AG09309 (cell line): ENCODE results near the gene HDAC7.

Source experiments
- DNase-seq: peaks from one replicate; pipeline ENCODE4 v3.0.0-alpha.2; 2010; ENCODE audit warnings: low read depth
- H3K4me3 ChIP-seq: 2 replicates; pipeline ENCODE4 v1.5.1; 2011; ENCODE audit warnings: mild to moderate bottlenecking, low read depth, low read length, moderate library complexity; ENCODE audit not compliant: control insufficient read depth
- CTCF ChIP-seq: IDR thresholded peaks from 2 replicates; pipeline ENCODE4 v1.5.1; 2011; ENCODE audit warnings: mild to moderate bottlenecking, low read depth, low read length, inconsistent platforms; ENCODE audit not compliant: insufficient read depth, control insufficient read depth; ENCODE audit errors: missing control alignments

The HDAC7 gene

DNA sequence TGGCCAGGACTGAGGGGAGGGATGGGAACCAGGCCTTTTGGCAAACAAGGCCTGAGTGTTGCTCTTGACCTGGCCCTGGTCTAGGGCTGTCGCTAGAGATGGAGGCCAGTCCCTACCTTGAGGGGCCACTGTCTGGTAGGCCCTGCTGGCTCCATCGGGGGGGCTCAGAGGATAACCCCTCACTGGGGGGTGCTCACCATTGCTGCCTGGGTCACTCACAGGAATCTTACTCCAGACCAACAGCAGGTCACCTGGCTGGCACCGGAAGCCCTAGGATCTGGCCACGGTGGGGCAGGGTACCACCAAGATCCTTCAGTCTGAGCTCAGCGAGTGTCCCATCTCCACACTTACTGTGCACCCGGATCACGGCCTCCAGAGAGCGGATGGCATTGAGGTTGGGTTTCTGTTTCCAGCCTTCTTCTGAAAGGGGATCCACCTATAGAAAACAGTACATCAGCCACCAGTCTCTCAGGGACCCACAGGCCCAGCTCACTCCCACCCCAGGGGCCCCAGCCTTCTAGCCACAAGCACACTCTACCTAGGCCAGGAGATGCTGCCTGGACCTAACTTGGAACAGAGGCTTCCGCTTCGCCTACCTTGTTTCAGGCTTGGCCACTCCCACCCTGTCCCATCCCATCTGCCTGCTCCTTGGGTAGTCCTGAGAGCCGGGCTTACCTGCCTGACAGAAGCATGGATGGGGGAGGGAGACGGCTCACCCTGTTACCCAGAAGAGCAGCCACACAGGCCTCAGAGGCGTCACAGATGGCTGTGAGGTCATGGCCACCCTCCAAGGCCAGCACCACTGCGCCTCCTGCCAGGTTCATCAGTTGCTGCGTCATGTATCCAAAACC, 34.4 kb downstream of the HDAC7 start:
- no peak overlapping the region for H3K4me3 ChIP-seq
- TF ChIP-seq CTCF: no peak
- no peak for DNase-seq

DNA sequence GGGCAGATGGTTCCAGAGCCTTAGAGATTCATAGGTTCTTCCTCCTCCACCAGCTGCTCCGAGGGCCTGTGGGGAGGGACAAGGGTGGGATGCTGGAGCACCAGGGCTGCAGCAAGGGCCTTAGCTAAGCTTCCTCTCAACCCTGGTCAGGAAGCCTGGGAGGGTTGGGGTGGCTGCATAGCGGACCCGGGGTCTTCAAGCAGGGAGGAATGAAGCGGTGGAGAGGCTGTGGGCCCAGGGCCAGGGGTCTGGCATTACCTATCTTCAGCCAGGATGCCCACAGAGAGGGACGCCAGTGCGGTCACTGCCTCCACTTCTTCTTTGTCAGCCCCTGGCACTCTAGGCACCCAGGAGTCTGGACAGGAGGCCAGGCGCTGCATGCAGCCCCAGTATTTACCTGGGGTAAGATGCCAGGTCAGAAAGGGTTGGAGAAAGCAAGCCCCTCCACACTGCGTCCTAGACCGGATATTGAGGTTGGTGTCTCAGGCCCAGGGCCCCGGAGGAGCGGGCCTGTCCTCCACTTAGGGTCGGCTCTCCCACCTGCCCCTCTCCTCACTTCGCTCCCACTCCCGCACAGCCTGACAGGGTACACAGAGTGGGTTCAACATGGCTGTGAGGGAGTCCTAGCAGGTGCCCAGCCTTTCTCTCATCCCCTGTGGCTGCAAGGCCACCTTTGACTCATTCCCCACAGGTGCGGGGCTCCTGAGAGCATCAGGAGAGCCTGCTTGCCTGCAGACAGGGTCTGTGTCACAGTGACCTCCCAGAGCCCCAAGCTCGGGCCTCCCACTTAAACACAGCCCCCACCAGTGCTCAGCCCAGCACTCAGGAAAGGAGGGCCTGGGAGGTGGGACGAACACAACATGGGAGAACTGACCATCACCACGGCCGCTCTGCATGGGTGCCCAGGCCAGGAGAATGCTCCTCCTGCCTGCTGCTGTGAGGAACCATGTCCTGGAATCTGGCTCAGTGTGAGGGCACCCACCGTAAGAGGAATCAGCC, 35.6 kb downstream of the HDAC7 start:
- no peak overlapping the region for H3K4me3 ChIP-seq
- no peak for TF ChIP-seq CTCF
- no peak for DNase-seq

- DNase-seq: no peak
- no peak overlapping the region for H3K4me3 ChIP-seq
- TF ChIP-seq CTCF: no peak
Measured at GRCh38 chr12:47783024-47783755, 36.5 kb downstream of the HDAC7 start.

DNA sequence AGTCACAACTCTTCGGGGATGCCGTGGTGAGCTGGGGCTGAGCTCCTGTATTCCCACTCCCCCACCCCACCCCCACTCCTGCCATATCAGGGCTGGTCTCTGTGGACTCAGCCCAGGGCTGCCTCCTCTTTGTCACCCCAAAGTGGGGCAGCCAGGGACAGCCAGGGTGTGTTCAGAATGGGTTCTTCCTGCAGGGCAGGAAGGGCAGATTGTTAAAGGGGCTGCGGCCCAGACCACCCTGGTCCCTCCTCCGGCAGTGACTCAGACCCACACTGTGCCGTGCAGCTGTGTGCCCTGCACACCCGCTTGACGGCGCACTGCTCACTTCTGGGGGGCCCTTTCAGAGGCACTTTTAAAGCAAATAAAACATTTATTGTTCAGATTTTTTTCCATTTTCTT, 37.3 kb downstream of the HDAC7 start:
- TF ChIP-seq CTCF: no peak
- no peak overlapping the region for H3K4me3 ChIP-seq
- DNase-seq: no peak

DNA sequence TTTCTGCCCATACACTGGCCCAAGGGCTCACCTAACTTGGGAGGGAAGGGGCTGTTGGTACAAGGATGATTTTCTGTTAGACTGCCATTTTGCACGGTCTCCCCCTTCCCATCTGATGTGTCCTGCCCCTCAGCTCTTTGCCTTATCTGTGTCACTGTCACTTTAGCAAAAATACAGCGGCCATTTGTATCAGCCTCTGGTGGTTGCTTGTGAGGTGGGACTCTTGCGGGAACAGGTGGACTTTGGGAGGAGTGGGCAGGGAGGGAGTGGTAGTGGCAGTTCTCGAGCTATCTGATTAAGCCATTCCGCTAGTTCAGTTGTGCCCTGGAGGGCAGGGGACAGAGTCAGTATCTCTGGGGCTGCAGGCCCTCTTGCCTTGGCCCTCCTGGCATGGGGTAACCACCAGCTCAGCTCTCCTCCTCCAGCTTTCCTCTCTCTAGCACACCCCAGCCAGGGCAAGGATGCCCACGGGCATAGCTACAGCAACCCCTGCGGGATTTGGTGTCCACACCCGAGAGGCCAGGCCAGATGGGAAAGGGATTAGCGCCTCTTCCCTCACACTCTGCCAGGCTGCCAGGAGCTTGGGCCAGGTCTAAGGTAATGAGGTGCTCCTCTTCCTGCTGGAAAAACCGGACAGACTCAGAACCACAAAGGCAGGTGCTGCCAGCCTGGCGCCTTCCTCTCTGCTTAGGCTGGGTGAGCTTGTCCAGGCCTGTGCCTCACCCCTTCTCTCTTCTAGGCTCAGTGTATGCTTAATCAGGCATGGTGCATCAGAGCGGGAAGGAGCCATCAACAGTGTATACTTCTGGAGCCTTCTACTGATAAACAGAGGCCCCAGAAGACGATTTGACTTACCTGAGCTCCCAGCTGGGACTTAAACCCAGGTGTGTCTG, 38.0 kb downstream of the HDAC7 start:
- no peak for DNase-seq
- no peak for TF ChIP-seq CTCF
- no peak overlapping the region for H3K4me3 ChIP-seq
